ENCODE measurements around the gene TRPM3.

Gene TRPM3

GRCh38 chr9:70830618-70831017, 290.8 kb downstream of the TRPM3 start:
- peak; percentile 50 for DNase-seq (ENCODE audit: low read depth, low spot score)
- H3K27ac ChIP-seq = no peak overlapping the region
- no peak overlapping the region for H3K4me3 ChIP-seq
- H3K9ac ChIP-seq (ENCODE audit: insufficient read length) = no peak overlapping the region
- no peaks in the 10 kb centered on the region for H3K36me3 ChIP-seq (ENCODE audit: insufficient read depth, low read length)
- no peaks in the 10 kb centered on the region for H3K9me3 ChIP-seq (ENCODE audit: low read depth, low read length)
- TF ChIP-seq FOXP2 (optimal IDR thresholded peaks at IDR 0.05; ENCODE audit: control extremely low read depth, extremely low read length, insufficient read depth) (no peak), POLR2AphosphoS5 (IDR thresholded peaks at IDR 0.05; ENCODE audit: borderline replicate concordance, low read depth, low read length) (no peak), EZH2 (IDR thresholded peaks at IDR 0.05) (no peak)

- Histone ChIP-seq H3K9ac (ENCODE audit: insufficient read length) (no peak overlapping the region), H3K9me3 (ENCODE audit: low read depth, low read length) (no peaks in the 10 kb centered on the region), H3K27ac (no peak overlapping the region), H3K4me3 (no peak overlapping the region), H3K36me3 (ENCODE audit: insufficient read depth, low read length) (no peaks in the 10 kb centered on the region)
- DNase-seq (ENCODE audit: low read depth, low spot score) = peak; percentile 18
- no peak; the same call in 1 of the 2 replicates for TF ChIP-seq POLR2AphosphoS5 (IDR thresholded peaks at IDR 0.05; ENCODE audit: borderline replicate concordance, low read depth, low read length)
- no peak for TF ChIP-seq FOXP2 (optimal IDR thresholded peaks at IDR 0.05; ENCODE audit: control extremely low read depth, extremely low read length, insufficient read depth)
- TF ChIP-seq EZH2 (IDR thresholded peaks at IDR 0.05) = no peak
Observed at GRCh38 chr9:70829591-70830265, 291.7 kb downstream of the TRPM3 start.

GRCh38 chr9:70826562-70826961, 294.9 kb downstream of the TRPM3 start:
- Histone ChIP-seq H3K36me3 (ENCODE audit: insufficient read depth, low read length) (no peaks in the 10 kb centered on the region), H3K9ac (ENCODE audit: insufficient read length) (no peak overlapping the region), H3K4me3 (no peak overlapping the region), H3K27ac (no peak overlapping the region), H3K9me3 (ENCODE audit: low read depth, low read length) (no peaks in the 10 kb centered on the region)
- no peak for DNase-seq (ENCODE audit: low read depth, low spot score)
- no peak for TF ChIP-seq POLR2AphosphoS5 (IDR thresholded peaks at IDR 0.05; ENCODE audit: borderline replicate concordance, low read depth, low read length)
- no peak for TF ChIP-seq EZH2 (IDR thresholded peaks at IDR 0.05)
- TF ChIP-seq FOXP2 (optimal IDR thresholded peaks at IDR 0.05; ENCODE audit: control extremely low read depth, extremely low read length, insufficient read depth) = no peak

- H3K36me3 ChIP-seq (ENCODE audit: insufficient read depth, low read length) = no peaks in the 10 kb centered on the region
- H3K4me3 ChIP-seq = no peak overlapping the region
- no peak overlapping the region for H3K27ac ChIP-seq
- no peaks in the 10 kb centered on the region for H3K9me3 ChIP-seq (ENCODE audit: low read depth, low read length)
- TF ChIP-seq FOXP2 (optimal IDR thresholded peaks at IDR 0.05; ENCODE audit: control extremely low read depth, extremely low read length, insufficient read depth) = no peak
- no peak for TF ChIP-seq POLR2AphosphoS5 (IDR thresholded peaks at IDR 0.05; ENCODE audit: borderline replicate concordance, low read depth, low read length)
- TF ChIP-seq EZH2 (IDR thresholded peaks at IDR 0.05) = no peak
- DNase-seq (ENCODE audit: low read depth, low spot score) = no peak
- no peak overlapping the region for H3K9ac ChIP-seq (ENCODE audit: insufficient read length)
Observed at GRCh38 chr9:70823284-70823683, 298.1 kb downstream of the TRPM3 start.

GRCh38 chr9:70817311-70817710, 304.1 kb downstream of the TRPM3 start:
- H3K9ac ChIP-seq (ENCODE audit: insufficient read length) = no peak overlapping the region
- H3K4me3 ChIP-seq = no peak overlapping the region
- TF ChIP-seq EZH2 (IDR thresholded peaks at IDR 0.05) (no peak), FOXP2 (optimal IDR thresholded peaks at IDR 0.05; ENCODE audit: control extremely low read depth, extremely low read length, insufficient read depth) (no peak), POLR2AphosphoS5 (IDR thresholded peaks at IDR 0.05; ENCODE audit: borderline replicate concordance, low read depth, low read length) (no peak)
- H3K9me3 ChIP-seq (ENCODE audit: low read depth, low read length) = no peaks in the 10 kb centered on the region
- no peak overlapping the region for H3K27ac ChIP-seq
- no peaks in the 10 kb centered on the region for H3K36me3 ChIP-seq (ENCODE audit: insufficient read depth, low read length)
- DNase-seq (ENCODE audit: low read depth, low spot score) = no peak

DNA sequence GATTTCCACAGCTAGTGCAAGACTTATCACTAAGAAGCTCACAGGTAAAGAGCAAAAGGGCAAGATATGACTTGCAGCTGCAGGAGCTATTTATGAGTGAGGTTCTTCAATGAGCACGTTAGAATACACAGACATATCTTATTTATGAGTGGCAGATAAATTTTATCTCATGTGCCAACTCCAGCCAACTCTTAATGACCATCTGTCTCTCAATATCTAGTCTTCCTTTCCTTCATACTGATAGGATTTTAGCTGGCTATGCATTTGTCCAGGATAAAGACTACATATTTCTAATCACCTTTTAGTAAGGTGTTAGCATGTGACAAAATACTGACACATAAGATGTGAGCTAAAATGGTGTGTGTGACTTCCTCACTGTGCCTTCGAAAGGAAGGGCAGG, 304.5 kb downstream of the TRPM3 start:
- Histone ChIP-seq H3K36me3 (ENCODE audit: insufficient read depth, low read length) (no peaks in the 10 kb centered on the region), H3K9me3 (ENCODE audit: low read depth, low read length) (no peaks in the 10 kb centered on the region), H3K9ac (ENCODE audit: insufficient read length) (no peak overlapping the region), H3K27ac (no peak overlapping the region), H3K4me3 (no peak overlapping the region)
- no peak for DNase-seq (ENCODE audit: low read depth, low spot score)
- no peak for TF ChIP-seq FOXP2 (optimal IDR thresholded peaks at IDR 0.05; ENCODE audit: control extremely low read depth, extremely low read length, insufficient read depth)
- no peak for TF ChIP-seq POLR2AphosphoS5 (IDR thresholded peaks at IDR 0.05; ENCODE audit: borderline replicate concordance, low read depth, low read length)
- no peak for TF ChIP-seq EZH2 (IDR thresholded peaks at IDR 0.05)

- no peaks in the 10 kb centered on the region for H3K36me3 ChIP-seq (ENCODE audit: insufficient read depth, low read length)
- no peak overlapping the region for H3K4me3 ChIP-seq
- no peak for TF ChIP-seq FOXP2 (optimal IDR thresholded peaks at IDR 0.05; ENCODE audit: control extremely low read depth, extremely low read length, insufficient read depth)
- no peak for TF ChIP-seq POLR2AphosphoS5 (IDR thresholded peaks at IDR 0.05; ENCODE audit: borderline replicate concordance, low read depth, low read length)
- TF ChIP-seq EZH2 (IDR thresholded peaks at IDR 0.05) = no peak
- no peak overlapping the region for H3K9ac ChIP-seq (ENCODE audit: insufficient read length)
- no peaks in the 10 kb centered on the region for H3K9me3 ChIP-seq (ENCODE audit: low read depth, low read length)
- no peak for DNase-seq (ENCODE audit: low read depth, low spot score)
- H3K27ac ChIP-seq = no peak overlapping the region
Observed at GRCh38 chr9:70816316-70816715, 305.1 kb downstream of the TRPM3 start.

DNA sequence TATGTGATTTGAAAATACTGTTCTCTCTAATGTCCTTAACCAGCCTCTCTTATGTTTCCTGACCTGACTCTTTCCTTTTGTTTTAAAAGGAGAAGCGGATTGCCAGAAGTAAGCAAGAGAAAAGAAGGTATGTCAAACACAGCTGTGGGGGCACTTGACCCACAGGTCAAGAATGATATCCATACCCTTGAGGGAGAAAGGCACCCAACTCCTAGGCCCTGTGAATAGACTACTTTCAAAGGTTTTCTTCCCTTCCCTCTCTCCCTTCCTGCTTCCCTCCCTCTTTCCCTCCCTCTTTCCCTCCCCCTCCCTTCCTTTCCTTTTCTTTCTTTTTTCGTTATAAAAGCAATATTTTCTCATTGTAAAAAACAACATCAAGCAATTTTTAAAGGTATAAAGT, 306.8 kb downstream of the TRPM3 start:
- DNase-seq (ENCODE audit: low read depth, low spot score) = no peak
- H3K36me3 ChIP-seq (ENCODE audit: insufficient read depth, low read length) = no peaks in the 10 kb centered on the region
- no peak overlapping the region for H3K27ac ChIP-seq
- no peak overlapping the region for H3K9ac ChIP-seq (ENCODE audit: insufficient read length)
- H3K4me3 ChIP-seq = no peak overlapping the region
- no peaks in the 10 kb centered on the region for H3K9me3 ChIP-seq (ENCODE audit: low read depth, low read length)
- TF ChIP-seq FOXP2 (optimal IDR thresholded peaks at IDR 0.05; ENCODE audit: control extremely low read depth, extremely low read length, insufficient read depth) (no peak), POLR2AphosphoS5 (IDR thresholded peaks at IDR 0.05; ENCODE audit: borderline replicate concordance, low read depth, low read length) (no peak), EZH2 (IDR thresholded peaks at IDR 0.05) (no peak)

GRCh38 chr9:70813141-70813540, 308.3 kb downstream of the TRPM3 start:
- Histone ChIP-seq H3K27ac (no peak overlapping the region), H3K9ac (ENCODE audit: insufficient read length) (no peak overlapping the region), H3K4me3 (no peak overlapping the region), H3K9me3 (ENCODE audit: low read depth, low read length) (no peaks in the 10 kb centered on the region), H3K36me3 (ENCODE audit: insufficient read depth, low read length) (no peaks in the 10 kb centered on the region)
- no peak for TF ChIP-seq FOXP2 (optimal IDR thresholded peaks at IDR 0.05; ENCODE audit: control extremely low read depth, extremely low read length, insufficient read depth)
- TF ChIP-seq EZH2 (IDR thresholded peaks at IDR 0.05) = no peak
- TF ChIP-seq POLR2AphosphoS5 (IDR thresholded peaks at IDR 0.05; ENCODE audit: borderline replicate concordance, low read depth, low read length) = no peak
- no peak for DNase-seq (ENCODE audit: low read depth, low spot score)
